IMR-90 (cell line): ENCODE data around the gene GFOD2. TPM values are rescaled to one million over a fixed set of nuclear protein-coding genes. Genes with fewer than 3 reads are reported as not detected.
"Not testable (repeated sequence)": the region's sequence is repeated elsewhere in the genome, so short reads cannot be mapped to it uniquely, and the experiment has no call there.

ENCODE experiments used
- ATAC-seq: fragments of 200-7000 bp; cut with Tn5 transposase; 2 replicates; pipeline ENCODE4 v1.9.1; 2020; ENCODE audit warnings: low read depth, mild to moderate bottlenecking, moderate library complexity
- BruUV-seq: library from RNA; stranded (reverse); fragments of 400-500 nt; replicated peaks from 2 replicates; lab custom pipeline; 2021; lab: Mats Ljungman, UMichigan
- CTCF ChIA-PET: fragments of 300-600 bp; formaldehyde crosslinking; extraction: SDS; loops from one replicate; lab custom pipeline; 2021; ENCODE audit warnings: antibody characterized with exemption; lab: Yijun Ruan, JAX
- POLR2A ChIA-PET: fragments of 300-600 bp; sonication (Branson Sonifier 250); formaldehyde crosslinking; loops from one replicate; lab custom pipeline; 2022; ENCODE audit warnings: antibody characterized with exemption; ENCODE audit not compliant: unreplicated experiment; lab: Charles Lee
- DNase-seq: peaks from one replicate; pipeline ENCODE4 v3.0.0; 2013
- H2AFZ ChIP-seq: replicated peaks from 2 replicates; pipeline ENCODE3; 2013; ENCODE audit warnings: low read length, mild to moderate bottlenecking; ENCODE audit not compliant: poor library complexity
- H2AK5ac ChIP-seq: 2 replicates; pipeline ENCODE4 v1.6.1; 2013; ENCODE audit warnings: low read depth, low read length, inconsistent platforms
- H2AK9ac ChIP-seq: replicated peaks from 2 replicates; pipeline ENCODE3; 2013; ENCODE audit warnings: mild to moderate bottlenecking, low read depth, low read length, moderate library complexity; ENCODE audit not compliant: poor library complexity
- H2BK120ac ChIP-seq: 2 replicates; pipeline ENCODE4 v1.6.1; 2013; ENCODE audit warnings: low read depth, low read length, inconsistent platforms
- H2BK15ac ChIP-seq: 3 replicates; pipeline ENCODE4 v1.6.1; 2013; ENCODE audit warnings: low read depth, low read length, inconsistent platforms
- H2BK20ac ChIP-seq: 2 replicates; pipeline ENCODE4 v1.6.1; 2013; ENCODE audit warnings: low read depth, mild to moderate bottlenecking, inconsistent platforms, low read length, moderate library complexity
- H2BK5ac ChIP-seq: 2 replicates; pipeline ENCODE4 v1.6.1; 2013; ENCODE audit warnings: mild to moderate bottlenecking, low read depth, low read length, inconsistent platforms; ENCODE audit not compliant: poor library complexity, severe bottlenecking
- H3K14ac ChIP-seq: replicated peaks from 2 replicates; pipeline ENCODE4 v1.6.1; 2013; ENCODE audit warnings: low read depth, low read length, inconsistent platforms
- H3K18ac ChIP-seq: 2 replicates; pipeline ENCODE4 v1.6.1; 2013; ENCODE audit warnings: low read depth, low read length, control low read depth
- H3K23ac ChIP-seq: 2 replicates; pipeline ENCODE4 v1.6.1; 2013; ENCODE audit warnings: low read depth, low read length, inconsistent platforms
- H3K27ac ChIP-seq: 2 replicates; pipeline ENCODE4 v1.5.1; 2013; ENCODE audit warnings: mild to moderate bottlenecking, control low read depth, low read length; ENCODE audit not compliant: insufficient read depth
- H3K27me3 ChIP-seq: 2 replicates; pipeline ENCODE4 v1.6.1; 2013; ENCODE audit warnings: low read length; ENCODE audit not compliant: control insufficient read depth, insufficient read depth
- H3K36me3 ChIP-seq: 2 replicates; pipeline ENCODE4 v1.6.1; 2013; ENCODE audit warnings: low read length, mixed read lengths; ENCODE audit not compliant: control insufficient read depth, insufficient read depth
- H3K4ac ChIP-seq: 2 replicates; pipeline ENCODE4 v1.6.1; 2013; ENCODE audit warnings: low read depth, low read length, inconsistent platforms
- H3K4me1 ChIP-seq: 2 replicates; pipeline ENCODE4 v1.6.1; 2013; ENCODE audit warnings: low read length, mixed read lengths; ENCODE audit not compliant: control insufficient read depth, insufficient read depth
- H3K4me2 ChIP-seq: 2 replicates; pipeline ENCODE4 v1.6.1; 2013; ENCODE audit warnings: low read depth, mild to moderate bottlenecking, control low read depth, low read length, moderate library complexity
- H3K4me3 ChIP-seq: 2 replicates; pipeline ENCODE4 v1.5.1; 2013; ENCODE audit warnings: low read depth, mild to moderate bottlenecking, control low read depth, low read length, moderate library complexity; ENCODE audit not compliant: insufficient read depth
- H3K56ac ChIP-seq: 2 replicates; pipeline ENCODE4 v1.6.1; 2013; ENCODE audit warnings: low read length, inconsistent platforms; ENCODE audit not compliant: insufficient read depth; ENCODE audit errors: extremely low read depth
- H3K79me1 ChIP-seq, 2 experiments: 2 replicates each; pipeline ENCODE4 v1.6.1; 2013; ENCODE audit warnings: low read length in 2 of 2, inconsistent platforms in 1 of 2, low read depth in 1 of 2
- H3K9ac ChIP-seq: 2 replicates; pipeline ENCODE4 v1.6.1; 2013; ENCODE audit warnings: low read depth, low read length, control low read depth
- H3K9me1 ChIP-seq: 2 replicates; pipeline ENCODE4 v1.6.1; 2013; ENCODE audit warnings: low read length, inconsistent platforms; ENCODE audit not compliant: insufficient read depth
- H3K9me3 ChIP-seq: 2 replicates; pipeline ENCODE4 v1.6.1; 2013; ENCODE audit warnings: low read length; ENCODE audit not compliant: control insufficient read depth, insufficient read depth
- H4K20me1 ChIP-seq: 2 replicates; pipeline ENCODE4 v1.6.1; 2013; ENCODE audit warnings: low read length, inconsistent platforms; ENCODE audit not compliant: insufficient read depth
- H4K5ac ChIP-seq: 2 replicates; pipeline ENCODE4 v1.6.1; 2013; ENCODE audit warnings: mild to moderate bottlenecking, low read depth, low read length, control low read depth
- H4K8ac ChIP-seq, 2 experiments: 2 replicates each; pipeline ENCODE4 v1.6.1; 2013; ENCODE audit warnings: low read depth in 2 of 2, low read length in 2 of 2, control low read depth in 1 of 2, inconsistent platforms in 1 of 2
- H4K91ac ChIP-seq: 2 replicates; pipeline ENCODE4 v1.6.1; 2013; ENCODE audit warnings: low read depth, low read length, inconsistent platforms; ENCODE audit not compliant: insufficient read depth
- WGBS, 2 experiments: methylation state at CpG; one replicate each; pipeline versions ENCODE4 v1.1.5 to v1.1.7; 2013; ENCODE audit warnings: missing lambda C conversion rate in 2 of 2; ENCODE audit not compliant: insufficient read length in 1 of 2; ENCODE audit errors: extremely low coverage in 2 of 2; 5-methylcytosine and 5-hydroxymethylcytosine counted together
- dilution Hi-C: fragments of 300-500 bp; cut with HindIII; formaldehyde crosslinking; loops from one replicate; pipeline ENCODE4 v1.14.3; 2018; ENCODE audit warnings: low sequenced_read_pairs; ENCODE audit not compliant: unreplicated experiment
- in situ Hi-C: fragments of 300-500 bp; cut with MboI; formaldehyde crosslinking; loops from 3 replicates; pipeline ENCODE4 v1.14.3; 2019; ENCODE audit warnings: low sequenced_read_pairs, inconsistent platforms, mixed read lengths
- intact Hi-C: fragments of 100-400 bp; cut with micrococcal nuclease; formaldehyde crosslinking; loops from 2 replicates; pipeline ENCODE4 v1.10.0; 2022
- polyA plus RNA-seq, 3 experiments: library from polyadenylated mRNA; depleted of rRNA; stranded (reverse); fragments of >200 nt; gene quantifications; 2 replicates each; pipeline ENCODE4 v1.2.3, GENCODE V29; 2012; ENCODE audit warnings: low replicate concordance in 1 of 3
- total RNA-seq: library from RNA; depleted of rRNA; stranded (reverse); fragments of >200 nt; gene quantifications from 2 replicates; pipeline ENCODE4 v1.2.3, GENCODE V29; 2012

GFOD2 gene
- total and polyA plus RNA-seq, 2 of the 4 experiments (the other 2 are of a cell fraction), result 12.3 to 18.1 TPM

DNA sequence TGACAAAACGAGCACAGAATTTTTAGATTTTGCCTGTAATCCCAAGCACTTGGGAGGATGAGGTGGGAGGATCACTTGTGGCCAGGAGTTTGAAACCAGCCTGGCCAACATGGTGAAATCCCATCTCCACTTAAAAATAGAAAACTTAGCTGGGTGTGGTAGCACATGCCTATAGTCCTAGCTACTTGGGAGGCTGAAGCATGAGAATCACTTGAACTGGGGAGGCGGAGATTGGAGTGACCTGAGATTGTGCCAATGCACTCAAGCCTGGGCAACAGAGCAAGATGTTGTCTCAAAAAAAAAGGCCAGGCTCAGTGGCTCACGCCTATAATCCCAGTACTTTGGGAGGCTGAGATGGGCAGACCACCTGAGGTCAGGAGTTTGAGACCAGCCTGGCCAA, 32.2 kb upstream of the GFOD2 start:
- POLR2A ChIA-PET, H3K4me2 ChIP-seq, H3K23ac ChIP-seq, DNase-seq, H3K4me3 ChIP-seq, H3K9ac ChIP-seq, H2BK15ac ChIP-seq, H4K5ac ChIP-seq, H4K91ac ChIP-seq, dilution Hi-C loops, H3K4ac ChIP-seq, H2AFZ ChIP-seq, H4K8ac ChIP-seq, H3K9me3 ChIP-seq, H2BK5ac ChIP-seq, H2AK5ac ChIP-seq, BruUV-seq, H3K14ac ChIP-seq, ATAC-seq, H3K27me3 ChIP-seq, H3K4me1 ChIP-seq, H3K36me3 ChIP-seq, H2BK20ac ChIP-seq, intact Hi-C loops, H2AK9ac ChIP-seq, H2BK120ac ChIP-seq, H3K18ac ChIP-seq, H3K27ac ChIP-seq, in situ Hi-C loops, H3K56ac ChIP-seq: not testable (repeated sequence)
- Histone ChIP-seq H3K9me1 (peaks cover 23% of the 10 kb centered on the region), H3K79me1 (peaks cover 5 to 27% of the 10 kb centered on the region in 2 experiments), H4K20me1 (0 out of 2 replicates have a peak, but pooled peaks cover 12% of the 10 kb centered on the region)
- CTCF ChIA-PET, result interaction anchor here (0.7 kb wide), 1 partner anchor 33 kb away, joined by 3 read pairs; no protein-coding TSS in a partner anchor
- WGBS, 2 experiments, result 100% methylated on average over 1 of the region's 3 CpGs; no CpG with 5 or more reads in 1 of the 2 experiments
